Hepatocyte (in vitro differentiated cells): Measurements from ENCODE around the gene HS6ST1.

ENCODE experiments used
- EZH2phosphoT487 ChIP-seq: fragments of 200-600 bp; sonication (generic); IDR thresholded peaks from one replicate; pipeline ENCODE4 v1.6.1; 2018; ENCODE audit warnings: antibody characterized with exemption, mild to moderate bottlenecking, low read depth, moderate library complexity; ENCODE audit not compliant: unreplicated experiment, severe bottlenecking
- TF ChIP-seq, protein P1 (sequence below): fragments of 200-600 bp; sonication (generic); IDR thresholded peaks from 2 replicates; pipeline ENCODE4 v1.5.1; 2016; ENCODE audit warnings: antibody characterized with exemption, mild to moderate bottlenecking; ENCODE audit not compliant: poor library complexity

DNA sequence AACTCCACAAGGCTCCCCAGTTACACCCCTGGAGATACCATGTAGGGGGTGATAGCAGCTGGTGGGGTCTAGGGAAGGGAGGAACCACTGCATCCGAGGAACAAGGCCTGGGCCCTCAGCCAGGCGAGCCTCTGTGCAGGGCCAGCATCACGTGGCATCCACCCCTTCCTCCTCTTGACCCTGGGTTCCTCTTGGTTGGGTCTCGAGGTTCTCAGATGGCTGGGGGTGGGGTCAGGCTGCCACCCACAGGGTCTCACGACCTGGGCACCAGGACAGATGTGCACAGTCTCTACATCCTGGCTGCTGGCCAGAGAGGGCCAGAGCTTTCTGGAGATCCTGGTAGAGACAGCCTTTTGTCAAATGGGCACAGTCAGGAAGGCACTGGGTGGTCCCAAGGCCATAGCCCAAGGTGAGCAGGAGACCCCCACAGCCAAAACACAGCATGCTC is 10.4 kb downstream of the HS6ST1 start:
- TF ChIP-seq, protein P1, sequence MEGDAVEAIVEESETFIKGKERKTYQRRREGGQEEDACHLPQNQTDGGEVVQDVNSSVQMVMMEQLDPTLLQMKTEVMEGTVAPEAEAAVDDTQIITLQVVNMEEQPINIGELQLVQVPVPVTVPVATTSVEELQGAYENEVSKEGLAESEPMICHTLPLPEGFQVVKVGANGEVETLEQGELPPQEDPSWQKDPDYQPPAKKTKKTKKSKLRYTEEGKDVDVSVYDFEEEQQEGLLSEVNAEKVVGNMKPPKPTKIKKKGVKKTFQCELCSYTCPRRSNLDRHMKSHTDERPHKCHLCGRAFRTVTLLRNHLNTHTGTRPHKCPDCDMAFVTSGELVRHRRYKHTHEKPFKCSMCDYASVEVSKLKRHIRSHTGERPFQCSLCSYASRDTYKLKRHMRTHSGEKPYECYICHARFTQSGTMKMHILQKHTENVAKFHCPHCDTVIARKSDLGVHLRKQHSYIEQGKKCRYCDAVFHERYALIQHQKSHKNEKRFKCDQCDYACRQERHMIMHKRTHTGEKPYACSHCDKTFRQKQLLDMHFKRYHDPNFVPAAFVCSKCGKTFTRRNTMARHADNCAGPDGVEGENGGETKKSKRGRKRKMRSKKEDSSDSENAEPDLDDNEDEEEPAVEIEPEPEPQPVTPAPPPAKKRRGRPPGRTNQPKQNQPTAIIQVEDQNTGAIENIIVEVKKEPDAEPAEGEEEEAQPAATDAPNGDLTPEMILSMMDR, result no peak
- TF ChIP-seq EZH2phosphoT487, result no peak
